ENCODE data around the gene DIAPH3.
"Not testable (repeated sequence)": the region's sequence is repeated elsewhere in the genome, so short reads cannot be mapped to it uniquely, and the experiment has no call there.

DIAPH3 gene

GRCh38 chr13:60163478-60164233 is at the start of gene DIAPH3:
Gene DIAPH3, minus strand, starts transcription at chr13:60163928. Its CDS starts 162 bp downstream, at chr13:60163766.
- peak; percentile 95 for DNase-seq

- no peak for DNase-seq
Observed at GRCh38 chr13:60213236-60213744, 49.6 kb upstream of the DIAPH3 start.

- DNase-seq = no peak
Observed at GRCh38 chr13:60211548-60211947, 47.8 kb upstream of the DIAPH3 start.

- no peak for DNase-seq
Observed at GRCh38 chr13:60210510-60211330, 47.0 kb upstream of the DIAPH3 start.

- not testable (repeated sequence) for DNase-seq
Observed at GRCh38 chr13:60205499-60205898, 41.8 kb upstream of the DIAPH3 start.

GRCh38 chr13:60201286-60201685 is 37.6 kb upstream of the DIAPH3 start:
- DNase-seq = no peak

- not testable (repeated sequence) for DNase-seq
Observed at GRCh38 chr13:60195893-60196292, 32.2 kb upstream of the DIAPH3 start.

- no peak for DNase-seq
Observed at GRCh38 chr13:60182907-60183306, 19.2 kb upstream of the DIAPH3 start.

- no peak for DNase-seq
Observed at GRCh38 chr13:60178327-60178726, 14.6 kb upstream of the DIAPH3 start.

GRCh38 chr13:60175571-60175970 is 11.8 kb upstream of the DIAPH3 start:
- DNase-seq = no peak

- DNase-seq = no peak
Observed at GRCh38 chr13:60174113-60174512, 10.4 kb upstream of the DIAPH3 start.

GRCh38 chr13:60172111-60172510 is 8.4 kb upstream of the DIAPH3 start:
- DNase-seq = no peak

- no peak for DNase-seq
Observed at GRCh38 chr13:60170414-60170813, 6.7 kb upstream of the DIAPH3 start.

- DNase-seq = no peak
Observed at GRCh38 chr13:60169239-60170031, 5.7 kb upstream of the DIAPH3 start.

GRCh38 chr13:60167121-60167520 is 3.4 kb upstream of the DIAPH3 start:
- DNase-seq = no peak

GRCh38 chr13:60165391-60166099 is 1.8 kb upstream of the DIAPH3 start:
- no peak for DNase-seq

GRCh38 chr13:60164234-60164889 is 634 bp upstream of the DIAPH3 start:
- peak; percentile 69 for DNase-seq

GRCh38 chr13:60162096-60162495 is 1.6 kb downstream of the DIAPH3 start:
- DNase-seq = peak; percentile 78

GRCh38 chr13:60158321-60158801 is 5.4 kb downstream of the DIAPH3 start:
- DNase-seq = peak; percentile 42

- no peak for DNase-seq
Observed at GRCh38 chr13:60155978-60156377, 7.8 kb downstream of the DIAPH3 start.

- DNase-seq = no peak
Observed at GRCh38 chr13:60152904-60153303, 10.8 kb downstream of the DIAPH3 start.

- no peak for DNase-seq
Observed at GRCh38 chr13:60152114-60152513, 11.6 kb downstream of the DIAPH3 start.

Measured in kidney glomerular epithelial cell (primary cell).